Vagina (tissue), 2 donors: Measurements from ENCODE around the gene AKAP13. TPM values are rescaled to one million over a fixed set of nuclear protein-coding genes. Genes with fewer than 3 reads are reported as not detected.

Experiments used
- DNase-seq, 2 donors: peaks; one replicate each; pipeline ENCODE4 v3.0.0-alpha.2; 2017; ENCODE audit errors: extremely low spot score in 2 of 2
- H3K27ac ChIP-seq: fragments of 200-600 bp; sonication (generic); one replicate; pipeline ENCODE4 v1.5.1; 2019
- H3K27me3 ChIP-seq: fragments of 200-600 bp; sonication (generic); one replicate; pipeline ENCODE4 v1.5.1; 2019
- H3K36me3 ChIP-seq, 2 donors: fragments of 200-600 bp; sonication (generic); one replicate each; pipeline ENCODE4 v1.5.1; 2017 to 2019
- H3K4me1 ChIP-seq: fragments of 200-600 bp; sonication (generic); one replicate; pipeline ENCODE4 v1.5.1; 2019
- H3K4me3 ChIP-seq, 2 donors: fragments of 200-600 bp; sonication (generic); 1 replicate in 1 of 2; 2 replicates in 1 of 2; pipeline ENCODE4 v1.5.1; 2016 to 2019
- H3K9me3 ChIP-seq: fragments of 200-600 bp; sonication (generic); one replicate; pipeline ENCODE4 v1.5.1; 2019
- CTCF ChIP-seq, 3 experiments: fragments of 450-650 bp in 2 of 3; fragments of 200-600 bp in 1 of 3; sonication (generic) in 1 of 3; IDR thresholded peaks; one replicate each; pipeline ENCODE4 v1.5.1; 2017 to 2019; ENCODE audit warnings: antibody characterized with exemption in 3 of 3, mild to moderate bottlenecking in 2 of 3, moderate library complexity in 2 of 3
- POLR2A ChIP-seq, 2 donors: fragments of 450-650 bp; IDR thresholded peaks; one replicate each; pipeline ENCODE4 v1.6.1; 2017; ENCODE audit warnings: antibody characterized with exemption in 2 of 2, mild to moderate bottlenecking in 2 of 2, moderate library complexity in 2 of 2
- POLR2AphosphoS5 ChIP-seq, 2 donors: sonication (generic); formaldehyde crosslinking; IDR thresholded peaks; one replicate each; pipeline ENCODE4 v1.9.0; 2017; ENCODE audit warnings: antibody characterized with exemption in 2 of 2, mild to moderate bottlenecking in 2 of 2, low read depth in 1 of 2; ENCODE audit not compliant: insufficient read depth in 1 of 2
- intact Hi-C: fragments of 100-400 bp; cut with DNase I; formaldehyde crosslinking; loops from one replicate; pipeline ENCODE4 v1.15.1; 2023
- total RNA-seq: library from RNA; depleted of rRNA; stranded (reverse); fragments of >200 nt; gene quantifications from one replicate; pipeline ENCODE4 v1.2.3, GENCODE V29; 2016

The AKAP13 gene
- total RNA-seq, 1 donor from 2014 or later = 177 TPM

GRCh38 chr15:85386261-85386660 lies 5.9 kb downstream of the AKAP13 start:
- intact Hi-C loops = no loop called here
- Histone ChIP-seq H3K27ac (no peak overlapping the region), H3K9me3 (no peaks in the 10 kb centered on the region), H3K4me1 (peaks cover 57% of the 10 kb centered on the region), H3K36me3 (no peaks in the 10 kb centered on the region), H3K4me3 (no peak overlapping the region), H3K27me3 (no peaks in the 10 kb centered on the region)
- no peak for TF ChIP-seq POLR2AphosphoS5 (IDR thresholded peaks at IDR 0.05; ENCODE audit: insufficient read depth in 1 of 2, low read depth in 1 of 2)
- TF ChIP-seq CTCF (IDR thresholded peaks at IDR 0.05) = no peak
- TF ChIP-seq POLR2A (IDR thresholded peaks at IDR 0.05) = no peak
- no peak for DNase-seq

DNA sequence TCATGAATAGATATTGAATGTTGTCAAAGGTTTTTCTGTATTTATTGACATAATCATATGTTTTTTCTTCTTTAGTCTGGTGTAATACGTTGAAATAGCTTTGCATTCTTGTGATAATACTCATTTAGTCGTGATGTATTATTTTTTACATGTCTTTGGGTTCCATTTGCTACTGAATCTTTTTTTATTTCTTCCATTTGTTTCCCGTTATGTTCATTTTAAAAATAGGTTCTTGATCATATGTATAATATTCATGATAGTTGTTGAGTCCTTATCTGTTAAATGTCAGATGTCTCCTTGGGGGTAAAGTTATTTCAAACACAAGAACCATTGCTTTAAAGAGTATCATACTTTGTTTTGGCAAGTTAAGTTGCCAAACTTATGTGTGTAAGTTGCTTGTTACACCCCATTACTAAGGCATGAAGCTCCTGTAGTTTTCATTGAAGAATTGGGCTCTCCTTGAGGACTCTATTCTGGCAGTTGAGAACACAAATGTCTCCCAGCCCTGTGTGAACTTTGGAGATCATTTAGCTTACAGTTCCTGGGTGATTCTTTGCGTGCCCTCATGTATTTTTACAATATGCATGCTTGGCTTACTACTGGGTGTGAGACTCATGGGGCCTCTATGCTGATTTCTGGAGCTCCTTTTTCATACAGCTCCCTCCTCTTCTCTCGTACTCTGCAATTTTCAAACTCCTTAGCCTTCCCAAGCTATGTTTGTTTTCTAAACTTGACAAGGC lies 8.3 kb downstream of the AKAP13 start:
- TF ChIP-seq POLR2A (IDR thresholded peaks at IDR 0.05) (no peak), CTCF (IDR thresholded peaks at IDR 0.05) (no peak), POLR2AphosphoS5 (IDR thresholded peaks at IDR 0.05; ENCODE audit: insufficient read depth in 1 of 2, low read depth in 1 of 2) (no peak)
- Histone ChIP-seq H3K9me3 (no peaks in the 10 kb centered on the region), H3K4me3 (no peak overlapping the region), H3K27me3 (no peaks in the 10 kb centered on the region), H3K4me1 (peaks cover 49% of the 10 kb centered on the region), H3K27ac (no peak overlapping the region), H3K36me3 (no peaks in the 10 kb centered on the region)
- intact Hi-C loops = no loop called here
- no peak for DNase-seq

DNA sequence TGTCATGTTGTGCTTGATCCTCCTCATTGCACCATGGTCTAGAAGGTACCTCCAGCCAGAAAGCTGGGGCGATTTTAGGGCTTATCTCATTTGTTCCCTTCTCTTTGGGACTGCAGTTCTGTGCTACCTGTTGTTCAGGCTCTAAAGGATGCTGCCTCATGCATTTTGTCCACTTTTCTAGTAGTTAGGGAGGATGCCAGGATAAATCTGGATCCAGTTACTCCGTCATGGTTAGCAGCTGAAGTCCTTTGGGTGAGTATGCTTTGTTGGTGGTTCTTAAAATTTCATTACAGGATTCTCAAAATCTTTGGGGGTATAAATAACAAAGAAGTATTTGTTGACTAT lies 8.9 kb downstream of the AKAP13 start:
- Histone ChIP-seq H3K4me3 (no peak overlapping the region), H3K4me1 (peaks cover 49% of the 10 kb centered on the region), H3K27me3 (no peaks in the 10 kb centered on the region), H3K36me3 (no peaks in the 10 kb centered on the region), H3K27ac (no peak overlapping the region), H3K9me3 (no peaks in the 10 kb centered on the region)
- intact Hi-C loops = no loop called here
- TF ChIP-seq CTCF (IDR thresholded peaks at IDR 0.05) (no peak), POLR2AphosphoS5 (IDR thresholded peaks at IDR 0.05; ENCODE audit: insufficient read depth in 1 of 2, low read depth in 1 of 2) (no peak), POLR2A (IDR thresholded peaks at IDR 0.05) (no peak)
- no peak for DNase-seq

DNA sequence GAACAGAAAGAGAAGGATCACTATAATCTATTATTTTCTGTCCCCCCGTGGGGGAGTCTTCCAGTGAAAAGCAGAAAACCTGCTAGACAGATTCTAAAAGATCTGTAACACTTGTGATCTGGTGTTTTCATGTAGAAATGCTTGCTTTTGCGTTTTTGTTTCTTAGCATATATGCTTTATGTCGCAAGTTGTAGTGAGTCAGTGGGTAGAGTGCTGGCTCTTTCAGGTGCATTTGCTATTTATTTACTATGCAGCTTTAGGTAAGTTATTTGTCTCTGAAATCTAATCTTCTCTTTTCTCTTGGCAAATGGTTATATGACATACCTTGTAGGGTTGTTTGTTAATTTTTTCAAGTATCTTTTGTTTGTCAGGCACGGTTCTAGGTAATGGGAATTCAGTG lies 9.4 kb downstream of the AKAP13 start:
- Histone ChIP-seq H3K36me3 (no peaks in the 10 kb centered on the region), H3K27me3 (no peaks in the 10 kb centered on the region), H3K9me3 (no peaks in the 10 kb centered on the region), H3K4me3 (no peak overlapping the region), H3K27ac (no peak overlapping the region), H3K4me1 (peaks cover 49% of the 10 kb centered on the region)
- TF ChIP-seq POLR2AphosphoS5 (IDR thresholded peaks at IDR 0.05; ENCODE audit: insufficient read depth in 1 of 2, low read depth in 1 of 2) (no peak), POLR2A (IDR thresholded peaks at IDR 0.05) (no peak), CTCF (IDR thresholded peaks at IDR 0.05) (no peak)
- DNase-seq = no peak
- intact Hi-C loops = no loop called here

- Histone ChIP-seq H3K36me3 (no peaks in the 10 kb centered on the region), H3K27me3 (no peaks in the 10 kb centered on the region), H3K4me3 (no peak overlapping the region), H3K9me3 (no peaks in the 10 kb centered on the region), H3K27ac (no peak overlapping the region), H3K4me1 (peaks cover 74% of the 10 kb centered on the region)
- no peak for DNase-seq
- TF ChIP-seq CTCF (IDR thresholded peaks at IDR 0.05) (no peak), POLR2A (IDR thresholded peaks at IDR 0.05) (no peak), POLR2AphosphoS5 (IDR thresholded peaks at IDR 0.05; ENCODE audit: insufficient read depth in 1 of 2, low read depth in 1 of 2) (no peak)
- intact Hi-C loops = no loop called here
Observed at GRCh38 chr15:85393210-85393609, 12.8 kb downstream of the AKAP13 start.
